Cardiac fibroblast (primary cell): ENCODE results near the gene ACADS.

ENCODE experiments used
- DNase-seq, 2 donors: peaks; one replicate each; pipeline versions ENCODE4 v3.0.0 to v3.0.0-alpha.2; 2010; ENCODE audit warnings: low read depth in 2 of 2
- H3K4me3 ChIP-seq, 2 donors: replicated peaks in 1 of 2; 1 replicate in 1 of 2; 2 replicates in 1 of 2; pipeline ENCODE4 v1.5.1; 2011; ENCODE audit warnings: low read depth in 2 of 2, low read length in 2 of 2, mild to moderate bottlenecking in 2 of 2, moderate library complexity in 1 of 2
- CTCF ChIP-seq: IDR thresholded peaks from one replicate; pipeline ENCODE4 v1.5.1; 2011; ENCODE audit warnings: low read depth, mild to moderate bottlenecking, low read length, inconsistent platforms

The ACADS gene

GRCh38 chr12:120787889-120788288, 62.3 kb downstream of the ACADS start:
- no peak overlapping the region for H3K4me3 ChIP-seq
- DNase-seq = no peak
- no peak for TF ChIP-seq CTCF
